Measurements from ENCODE around the gene CDK16.

CDK16 gene

DNA sequence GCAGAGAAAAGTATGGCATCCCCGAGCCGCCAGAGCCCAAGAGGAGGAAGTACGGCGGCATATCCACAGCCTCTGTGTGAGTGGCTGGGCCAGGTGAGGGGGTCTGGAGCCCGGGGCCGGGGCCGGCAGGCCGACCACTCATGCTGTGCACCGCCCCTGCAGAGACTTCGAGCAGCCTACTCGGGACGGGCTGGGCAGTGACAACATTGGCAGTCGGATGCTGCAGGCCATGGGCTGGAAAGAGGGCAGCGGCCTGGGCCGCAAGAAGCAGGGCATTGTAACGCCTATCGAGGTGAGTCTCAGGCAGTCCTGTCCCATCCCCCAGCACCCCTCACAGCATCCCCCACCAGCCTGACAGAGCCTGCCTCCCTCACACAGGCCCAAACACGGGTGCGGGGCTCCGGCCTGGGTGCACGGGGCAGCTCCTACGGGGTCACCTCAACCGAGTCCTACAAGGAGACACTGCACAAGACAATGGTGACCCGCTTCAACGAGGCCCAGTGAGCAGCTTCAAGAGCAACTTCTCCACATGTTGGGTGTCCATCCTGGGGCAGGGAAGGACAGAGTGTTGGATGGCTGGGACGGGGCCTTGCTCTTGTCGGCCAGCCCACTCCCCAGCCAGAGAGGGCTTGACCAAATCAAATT lies 32.3 kb upstream of the CDK16 start:
- DNase-seq = no peak

GRCh38 chrX:47187106-47187677 lies 31.3 kb upstream of the CDK16 start:
- no peak for DNase-seq

- DNase-seq = no peak
Measured at GRCh38 chrX:47189906-47190305, 28.6 kb upstream of the CDK16 start.

GRCh38 chrX:47190445-47191269 lies 27.8 kb upstream of the CDK16 start:
- peak; percentile 51 for DNase-seq

- DNase-seq = no peak
Measured at GRCh38 chrX:47191331-47191730, 27.1 kb upstream of the CDK16 start.

- DNase-seq = no peak
Measured at GRCh38 chrX:47191806-47192401, 26.6 kb upstream of the CDK16 start.

- DNase-seq = peak; percentile 88
Measured at GRCh38 chrX:47193475-47194193, 24.8 kb upstream of the CDK16 start, which contains the start of gene UBA1. Gene UBA1, plus strand, starts transcription at chrX:47193829. Its CDS starts 4,974 bp downstream, at chrX:47198803.

DNA sequence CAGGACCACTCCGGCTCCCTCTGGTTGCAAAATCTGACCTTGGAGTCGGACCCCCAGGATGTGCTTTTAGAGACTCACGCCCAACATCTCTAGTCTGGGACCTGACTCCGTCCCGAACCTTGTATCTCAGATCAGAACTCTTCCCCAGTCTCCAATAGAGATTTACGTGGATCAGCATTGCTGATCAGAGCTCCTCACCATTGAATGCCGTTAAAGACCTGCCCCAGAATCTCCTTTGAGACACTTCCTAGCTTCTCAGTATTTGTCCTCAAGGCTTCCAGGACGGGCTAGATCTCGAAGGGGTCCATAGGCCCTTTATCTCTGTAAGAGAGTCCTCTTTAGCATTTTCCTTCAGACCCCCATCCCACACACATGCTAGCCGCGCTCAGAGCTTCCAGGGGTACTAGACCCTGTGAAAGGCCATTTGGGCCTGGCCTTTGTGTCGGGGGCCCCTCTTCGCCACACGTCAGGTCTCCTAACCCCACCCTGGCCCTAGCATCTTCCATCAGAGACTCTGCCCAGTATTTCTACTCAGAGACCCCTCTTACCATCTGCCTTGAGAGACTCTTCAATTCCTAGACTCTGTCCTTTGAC lies 24.2 kb upstream of the CDK16 start:
- DNase-seq = no peak

GRCh38 chrX:47196098-47196497 lies 22.4 kb upstream of the CDK16 start:
- no peak for DNase-seq

DNA sequence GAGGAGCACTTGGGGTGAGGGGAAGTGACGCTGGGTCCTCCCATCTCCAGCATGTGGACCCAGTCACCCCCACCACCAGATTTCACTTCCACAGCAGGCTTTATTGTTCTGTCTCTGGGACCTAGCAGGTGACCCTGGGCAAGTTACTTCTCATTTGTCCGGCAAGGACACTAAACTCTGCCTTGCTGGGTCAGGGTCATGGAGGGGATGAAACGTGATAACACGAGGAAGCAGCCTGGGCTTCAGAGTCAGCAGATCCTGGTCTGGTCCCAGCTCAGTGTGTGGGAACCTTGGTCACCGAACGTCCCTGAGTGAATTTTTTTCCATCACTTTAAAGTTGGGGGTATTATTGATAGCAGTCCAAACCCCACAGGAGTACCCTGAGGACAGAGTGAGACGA lies 21.0 kb upstream of the CDK16 start:
- no peak for DNase-seq

GRCh38 chrX:47198026-47198686 lies 20.3 kb upstream of the CDK16 start:
- no peak for DNase-seq

- no peak for DNase-seq
Measured at GRCh38 chrX:47198687-47199080, 19.8 kb upstream of the CDK16 start.

DNA sequence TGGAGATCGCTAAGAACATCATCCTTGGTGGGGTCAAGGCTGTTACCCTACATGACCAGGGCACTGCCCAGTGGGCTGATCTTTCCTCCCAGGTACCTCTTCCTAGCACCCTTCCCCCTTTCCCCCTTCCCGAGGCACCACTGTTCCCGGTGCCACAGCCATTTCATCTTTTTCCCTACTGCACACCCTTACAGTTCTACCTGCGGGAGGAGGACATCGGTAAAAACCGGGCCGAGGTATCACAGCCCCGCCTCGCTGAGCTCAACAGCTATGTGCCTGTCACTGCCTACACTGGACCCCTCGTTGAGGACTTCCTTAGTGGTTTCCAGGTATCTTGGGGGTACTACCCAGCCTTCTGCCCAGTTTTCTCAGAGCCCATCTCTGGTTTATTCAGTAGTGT lies 19.2 kb upstream of the CDK16 start:
- DNase-seq = no peak

DNA sequence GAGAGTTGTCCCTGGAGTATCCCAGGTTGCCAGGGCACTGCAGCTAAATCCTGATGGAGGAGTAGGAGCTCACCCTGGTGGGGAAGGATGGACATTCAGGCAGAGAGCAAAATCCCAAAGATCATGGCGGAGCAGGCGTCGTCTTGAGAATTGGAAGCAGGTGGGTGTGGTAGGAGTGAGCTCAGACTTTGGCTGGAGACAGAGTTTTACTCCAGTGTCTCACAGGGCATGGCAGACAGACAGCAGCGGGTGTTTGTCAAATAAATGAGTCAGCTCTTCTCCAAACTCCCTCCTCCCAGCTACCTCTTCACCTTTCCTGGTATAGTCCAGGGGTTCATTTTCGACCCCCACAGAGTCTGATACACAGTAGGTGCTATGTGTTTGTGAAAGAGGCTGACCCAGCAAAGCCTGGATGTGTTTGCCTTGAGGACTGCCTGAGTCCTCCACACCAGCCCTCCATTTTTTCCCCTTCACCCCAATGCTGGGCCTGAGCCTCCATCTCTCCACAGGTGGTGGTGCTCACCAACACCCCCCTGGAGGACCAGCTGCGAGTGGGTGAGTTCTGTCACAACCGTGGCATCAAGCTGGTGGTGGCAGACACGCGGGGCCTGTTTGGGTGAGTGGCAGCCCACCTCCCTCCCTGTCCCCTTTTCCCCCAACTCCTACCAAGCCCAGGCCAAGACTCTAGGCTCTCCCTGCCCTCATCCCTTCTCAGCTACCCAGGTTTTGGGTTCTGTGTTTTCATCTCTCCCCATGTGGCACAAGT lies 17.9 kb upstream of the CDK16 start:
- no peak for DNase-seq

DNA sequence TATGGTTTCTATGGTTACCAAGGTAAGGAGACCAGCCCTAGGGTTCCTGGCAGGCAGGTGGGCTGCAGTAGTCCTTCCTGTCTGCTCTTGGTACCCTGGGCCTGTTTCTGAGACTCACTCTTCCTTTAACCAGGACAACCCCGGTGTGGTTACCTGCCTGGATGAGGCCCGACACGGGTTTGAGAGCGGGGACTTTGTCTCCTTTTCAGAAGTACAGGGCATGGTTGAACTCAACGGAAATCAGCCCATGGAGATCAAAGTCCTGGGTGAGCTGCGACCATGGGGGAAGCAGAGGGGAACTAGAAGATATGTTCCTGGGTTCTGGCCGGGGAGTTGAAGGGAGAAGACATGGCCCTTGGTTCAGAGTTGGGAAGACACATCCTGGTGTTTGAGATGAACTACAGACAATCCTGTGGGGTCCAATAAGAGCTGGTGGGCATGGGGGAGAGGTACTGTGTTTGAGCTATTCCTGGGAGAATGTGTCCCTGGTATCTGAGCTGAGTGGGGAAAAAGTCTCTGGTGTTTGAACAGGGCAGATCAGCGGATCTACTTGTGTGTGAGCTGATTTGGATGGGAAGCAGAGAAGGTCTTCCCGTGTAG lies 17.0 kb upstream of the CDK16 start:
- DNase-seq = no peak

- DNase-seq = no peak
Measured at GRCh38 chrX:47202316-47202715, 16.2 kb upstream of the CDK16 start.

- no peak for DNase-seq
Measured at GRCh38 chrX:47202877-47203276, 15.6 kb upstream of the CDK16 start.

DNA sequence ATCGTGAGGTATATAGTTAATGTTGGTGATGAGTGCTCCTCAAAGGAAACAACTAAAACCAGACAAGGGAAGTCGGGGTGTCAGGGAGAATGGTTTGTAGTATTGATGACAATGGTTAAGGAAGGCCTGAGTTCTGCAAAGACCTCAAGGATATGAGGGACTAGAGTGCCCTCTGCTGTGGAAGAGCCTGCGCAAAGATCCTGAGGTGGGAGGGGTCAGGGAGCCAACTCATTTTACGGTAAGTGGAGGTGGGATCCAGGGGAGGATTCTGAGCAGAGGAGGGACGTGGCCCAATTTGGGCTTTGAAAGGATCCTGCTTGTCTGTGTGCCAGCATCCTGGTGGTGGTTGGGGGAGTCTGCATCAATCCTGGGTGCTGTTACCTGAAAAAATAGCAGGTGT lies 13.5 kb upstream of the CDK16 start:
- DNase-seq = no peak

DNA sequence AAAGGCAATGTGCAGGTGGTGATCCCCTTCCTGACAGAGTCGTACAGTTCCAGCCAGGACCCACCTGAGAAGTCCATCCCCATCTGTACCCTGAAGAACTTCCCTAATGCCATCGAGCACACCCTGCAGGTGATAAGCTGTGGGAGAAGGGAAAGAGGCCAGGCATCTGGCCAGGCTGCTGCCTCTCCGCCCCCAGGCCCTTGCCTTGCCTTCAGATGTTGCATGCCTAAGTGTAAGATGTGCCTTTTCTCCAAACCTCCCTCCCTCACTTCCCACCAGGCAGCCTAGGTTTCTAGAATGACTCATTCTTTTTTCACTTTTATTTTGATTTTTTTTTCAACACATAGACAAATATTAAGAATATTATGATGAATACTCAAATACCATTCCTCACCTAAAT lies 12.2 kb upstream of the CDK16 start:
- DNase-seq = no peak

- DNase-seq = no peak
Measured at GRCh38 chrX:47208108-47208507, 10.4 kb upstream of the CDK16 start.

All from KG1 (cell line).